ENCODE measurements around the gene LINGO1.
A peak's percentile ranks its signal among the peaks of the same experiment; 100 is the strongest.

The LINGO1 gene

GRCh38 chr15:77633134-77633912, 611 bp upstream of the LINGO1 start:
- peak; percentile 45 to 49 for DNase-seq (ENCODE audit: extremely low read depth in 1 of 2, low read depth in 1 of 2)

- DNase-seq (ENCODE audit: extremely low read depth in 1 of 2, low read depth in 1 of 2): no peak
Observed at GRCh38 chr15:77631745-77632533, 773 bp downstream of the LINGO1 start.

- no peak for DNase-seq (ENCODE audit: extremely low read depth in 1 of 2, low read depth in 1 of 2)
Observed at GRCh38 chr15:77630956-77631744, 1.6 kb downstream of the LINGO1 start.

GRCh38 chr15:77630056-77630455, 2.7 kb downstream of the LINGO1 start:
- no peak for DNase-seq (ENCODE audit: extremely low read depth in 1 of 2, low read depth in 1 of 2)

GRCh38 chr15:77629070-77630030, 3.4 kb downstream of the LINGO1 start:
- DNase-seq (ENCODE audit: extremely low read depth in 1 of 2, low read depth in 1 of 2): no peak

- no peak for DNase-seq (ENCODE audit: extremely low read depth in 1 of 2, low read depth in 1 of 2)
Observed at GRCh38 chr15:77628010-77628409, 4.7 kb downstream of the LINGO1 start.

GRCh38 chr15:77627581-77627980, 5.1 kb downstream of the LINGO1 start:
- DNase-seq (ENCODE audit: extremely low read depth in 1 of 2, low read depth in 1 of 2): no peak

- DNase-seq (ENCODE audit: extremely low read depth in 1 of 2, low read depth in 1 of 2): no peak
Observed at GRCh38 chr15:77627067-77627466, 5.6 kb downstream of the LINGO1 start.

- no peak for DNase-seq (ENCODE audit: extremely low read depth in 1 of 2, low read depth in 1 of 2)
Observed at GRCh38 chr15:77626002-77626401, 6.7 kb downstream of the LINGO1 start.

- DNase-seq (ENCODE audit: extremely low read depth in 1 of 2, low read depth in 1 of 2): no peak
Observed at GRCh38 chr15:77625376-77625775, 7.3 kb downstream of the LINGO1 start.

- no peak for DNase-seq (ENCODE audit: extremely low read depth in 1 of 2, low read depth in 1 of 2)
Observed at GRCh38 chr15:77624868-77625267, 7.8 kb downstream of the LINGO1 start.

GRCh38 chr15:77623755-77624524, 8.8 kb downstream of the LINGO1 start:
- DNase-seq (ENCODE audit: extremely low read depth in 1 of 2, low read depth in 1 of 2): no peak

GRCh38 chr15:77622934-77623754, 9.6 kb downstream of the LINGO1 start:
- no peak for DNase-seq (ENCODE audit: extremely low read depth in 1 of 2, low read depth in 1 of 2)

- DNase-seq (ENCODE audit: extremely low read depth in 1 of 2, low read depth in 1 of 2): no peak
Observed at GRCh38 chr15:77622209-77622933, 10.3 kb downstream of the LINGO1 start.

- no peak for DNase-seq (ENCODE audit: extremely low read depth in 1 of 2, low read depth in 1 of 2)
Observed at GRCh38 chr15:77621847-77622208, 10.9 kb downstream of the LINGO1 start.

- DNase-seq (ENCODE audit: extremely low read depth in 1 of 2, low read depth in 1 of 2): no peak
Observed at GRCh38 chr15:77620960-77621647, 11.6 kb downstream of the LINGO1 start.

- DNase-seq (ENCODE audit: extremely low read depth in 1 of 2, low read depth in 1 of 2): no peak
Observed at GRCh38 chr15:77620297-77620696, 12.4 kb downstream of the LINGO1 start.

Data from stimulated activated CD8-positive, alpha-beta memory T cell treated with anti-CD3 and anti-CD28 coated beads, Interleukin-7, amount 100 ng/mL, for 48 hours (primary cell).